HepG2 (cell line): ENCODE measurements around the gene TNFSF12. TPM values are rescaled to one million over a fixed set of nuclear protein-coding genes. Genes with fewer than 3 reads are reported as not detected.
A peak's percentile ranks its signal among the peaks of the same experiment; 100 is the strongest.

Source experiments
- ARNT ChIP-seq: fragments of 450-650 bp; IDR thresholded peaks from 2 replicates; pipeline ENCODE4 v1.6.1; 2017
- BRD4 ChIP-seq: sonication (generic); formaldehyde crosslinking; IDR thresholded peaks from 2 replicates; pipeline ENCODE4 v1.4.0; 2020; ENCODE audit warnings: missing genetic modification reagents
- ELF3 ChIP-seq: IDR thresholded peaks from 2 replicates; pipeline ENCODE4 v1.6.1; 2016; ENCODE audit warnings: missing genetic modification reagents, missing compliant biosample characterization
- FOSL2 ChIP-seq: sonication (generic); formaldehyde crosslinking; IDR thresholded peaks from 2 replicates; pipeline ENCODE4 v1.4.0; 2020; ENCODE audit warnings: missing genetic modification reagents
- HNRNPLL ChIP-seq: fragments of 200-400 bp; formaldehyde crosslinking; IDR thresholded peaks from 2 replicates; pipeline ENCODE4 v1.6.1; 2017; ENCODE audit warnings: mild to moderate bottlenecking, low read depth, low read length; ENCODE audit not compliant: poor library complexity, severe bottlenecking
- MAF1 ChIP-seq: sonication (generic); formaldehyde crosslinking; IDR thresholded peaks from 2 replicates; pipeline ENCODE4 v1.5.0; 2020; ENCODE audit warnings: missing genetic modification reagents, borderline replicate concordance
- MED1 ChIP-seq: sonication (generic); formaldehyde crosslinking; IDR thresholded peaks from 2 replicates; pipeline ENCODE4 v1.4.0; 2020; ENCODE audit warnings: missing genetic modification reagents
- MNT ChIP-seq: fragments of 450-650 bp; IDR thresholded peaks from 2 replicates; pipeline ENCODE4 v1.6.1; 2016
- MYC ChIP-seq: sonication (generic); formaldehyde crosslinking; IDR thresholded peaks from 2 replicates; pipeline ENCODE4 v1.9.0; 2021; ENCODE audit warnings: missing genetic modification reagents, borderline replicate concordance
- NFAT5 ChIP-seq: sonication (generic); formaldehyde crosslinking; IDR thresholded peaks from 2 replicates; pipeline ENCODE4 v1.4.0; 2020; ENCODE audit warnings: missing genetic modification reagents
- POGZ ChIP-seq: sonication (generic); formaldehyde crosslinking; IDR thresholded peaks from 2 replicates; pipeline ENCODE4 v1.4.0; 2020; ENCODE audit warnings: mild to moderate bottlenecking, missing genetic modification reagents
- SAFB2 ChIP-seq: sonication (generic); formaldehyde crosslinking; IDR thresholded peaks from 2 replicates; pipeline ENCODE4 v1.5.1; 2020; ENCODE audit warnings: missing genetic modification reagents, low read depth, mild to moderate bottlenecking, borderline replicate concordance
- STAG1 ChIP-seq: sonication (generic); formaldehyde crosslinking; IDR thresholded peaks from 2 replicates; pipeline ENCODE4 v1.4.0; 2020; ENCODE audit warnings: missing genetic modification reagents
- ZMAT3 ChIP-seq: sonication (generic); formaldehyde crosslinking; conservative IDR thresholded peaks from 2 replicates; pipeline ENCODE4 v1.7.0; 2021; ENCODE audit warnings: missing genetic modification reagents
- ZNF33A ChIP-seq: sonication (generic); formaldehyde crosslinking; IDR thresholded peaks from 2 replicates; pipeline ENCODE4 v1.5.1; 2020; ENCODE audit warnings: missing genetic modification reagents, mild to moderate bottlenecking, moderate library complexity, borderline replicate concordance
- ZNF569 ChIP-seq: sonication (generic); formaldehyde crosslinking; IDR thresholded peaks from 2 replicates; pipeline ENCODE4 v1.5.0; 2020; ENCODE audit warnings: mild to moderate bottlenecking, missing genetic modification reagents, moderate library complexity, borderline replicate concordance
- polyA plus RNA-seq, 8 experiments: library from polyadenylated mRNA; depleted of rRNA in 3 of 8; stranded (reverse) in 7 of 8; unstranded in 1 of 8; fragments of >200 nt; fragmentation: Illumina TruSeq in 4 of 8; extraction: Trizol in 4 of 8; gene quantifications; 2 replicates each; pipeline versions ENCODE4 v1.2.1 to v1.2.3, GENCODE V29; 2011 to 2016; ENCODE audit warnings: low read depth in 4 of 8, missing spikeins in 1 of 8, mixed read lengths in 1 of 8; ENCODE audit not compliant: insufficient read depth in 1 of 8
- total RNA-seq, 5 experiments: library from RNA; depleted of rRNA; stranded (reverse); fragments of >200 nt; fragmentation: Illumina TruSeq; extraction: Trizol; gene quantifications; 2 replicates each; pipeline ENCODE4 v1.2.3, GENCODE V29; 2016; ENCODE audit warnings: low read depth in 1 of 5
- TF ChIP-seq, protein P1 (sequence below): sonication (generic); formaldehyde crosslinking; IDR thresholded peaks from 2 replicates; pipeline ENCODE4 v1.8.0; 2022; ENCODE audit warnings: low read depth, missing genetic modification reagents
- TF ChIP-seq, protein P2 (sequence below): IDR thresholded peaks from 2 replicates; pipeline ENCODE4 v1.6.1; 2016; ENCODE audit warnings: mild to moderate bottlenecking, missing biosample characterization, missing genetic modification reagents

The TNFSF12 gene
- total and polyA plus RNA-seq, 2 of the 13 experiments (the other 11 are each of a cell fraction or from before 2014, with no cell fraction given) = 0.93 to 7.2 TPM

- TF ChIP-seq, protein P1, sequence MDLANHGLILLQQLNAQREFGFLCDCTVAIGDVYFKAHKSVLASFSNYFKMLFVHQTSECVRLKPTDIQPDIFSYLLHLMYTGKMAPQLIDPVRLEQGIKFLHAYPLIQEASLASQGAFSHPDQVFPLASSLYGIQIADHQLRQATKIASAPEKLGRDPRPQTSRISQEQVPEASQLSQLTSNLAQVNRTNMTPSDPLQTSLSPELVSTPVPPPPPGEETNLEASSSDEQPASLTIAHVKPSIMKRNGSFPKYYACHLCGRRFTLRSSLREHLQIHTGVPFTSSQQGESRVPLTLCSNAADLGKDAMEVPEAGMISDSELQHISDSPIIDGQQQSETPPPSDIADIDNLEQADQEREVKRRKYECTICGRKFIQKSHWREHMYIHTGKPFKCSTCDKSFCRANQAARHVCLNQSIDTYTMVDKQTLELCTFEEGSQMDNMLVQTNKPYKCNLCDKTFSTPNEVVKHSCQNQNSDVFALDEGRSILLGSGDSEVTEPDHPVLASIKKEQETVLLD (CRISPR knock-in tag) = no peak
- TF ChIP-seq ZNF33A (CRISPR knock-in tag) (no peak), MED1 (CRISPR knock-in tag) (0 out of 2 replicates have a peak, but pooled peaks have one; percentile 25), MYC (no peak), NFAT5 (CRISPR knock-in tag) (no peak), ZMAT3 (CRISPR knock-in tag) (no peak), STAG1 (CRISPR knock-in tag) (peak; percentile 86), ZNF569 (no peak), ELF3 (0 out of 2 replicates have a peak, but pooled peaks have one; percentile 12), ARNT (no peak), MAF1 (no peak), HNRNPLL (peak; percentile 29), MNT (no peak), POGZ (CRISPR knock-in tag) (peak; percentile 29; the same call in 1 of the 2 replicates), BRD4 (CRISPR knock-in tag) (no peak), SAFB2 (CRISPR knock-in tag) (0 out of 2 replicates have a peak, but pooled peaks have one; percentile 37), FOSL2 (CRISPR knock-in tag) (no peak)
- TF ChIP-seq, protein P2, sequence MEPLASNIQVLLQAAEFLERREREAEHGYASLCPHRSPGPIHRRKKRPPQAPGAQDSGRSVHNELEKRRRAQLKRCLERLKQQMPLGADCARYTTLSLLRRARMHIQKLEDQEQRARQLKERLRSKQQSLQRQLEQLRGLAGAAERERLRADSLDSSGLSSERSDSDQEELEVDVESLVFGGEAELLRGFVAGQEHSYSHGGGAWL (CRISPR knock-in tag) = peak; percentile 32; the same call in 1 of the 2 replicates
These were observed 12.2 kb downstream of the TNFSF12 start (continued) for GRCh38 chr17:7561028-7561575.
